Right cardiac atrium (tissue), 5 donors: ENCODE results near the gene CIZ1. TPM values are rescaled to one million over a fixed set of nuclear protein-coding genes. Genes with fewer than 3 reads are reported as not detected.

Experiments used
- ATAC-seq, 2 donors: fragments of 200-7000 bp; cut with Tn5 transposase; one replicate each; pipeline versions ENCODE4 v1.8.0 to v1.9.1; 2020; ENCODE audit warnings: moderate library complexity in 2 of 2, mild to moderate bottlenecking in 1 of 2
- DNase-seq, 3 donors: peaks; one replicate each; pipeline ENCODE4 v3.0.0-alpha.2; 2020
- H3K27ac ChIP-seq: one replicate; pipeline ENCODE4 v1.5.1; 2013; ENCODE audit warnings: mild to moderate bottlenecking, low read length, control low read depth, moderate library complexity
- H3K27me3 ChIP-seq: one replicate; pipeline ENCODE4 v1.6.1; 2013; ENCODE audit not compliant: control insufficient read depth, insufficient read depth
- H3K4me1 ChIP-seq: one replicate; pipeline ENCODE4 v1.6.1; 2013; ENCODE audit warnings: low read length; ENCODE audit not compliant: control insufficient read depth, insufficient read depth
- H3K4me3 ChIP-seq: one replicate; pipeline ENCODE4 v1.5.1; 2013; ENCODE audit warnings: low read length, control low read depth
- H3K9me3 ChIP-seq: one replicate; pipeline ENCODE4 v1.6.1; 2013; ENCODE audit warnings: low read length; ENCODE audit not compliant: control insufficient read depth
- WGBS: extraction: QIAGEN DNeasy Blood & Tissue Kit; methylation state at CpG from one replicate; pipeline ENCODE4 v1.1.7; 2013; 5-methylcytosine and 5-hydroxymethylcytosine counted together
- intact Hi-C, 4 donors: fragments of 100-400 bp; cut with DNase I; formaldehyde crosslinking; loops; one replicate each; pipeline versions ENCODE4 v1.11.0 to v1.14.0; 2022 to 2023
- polyA plus RNA-seq: library from polyadenylated mRNA; stranded (reverse); fragments of 200-250 nt; gene quantifications from one replicate; pipeline ENCODE4 v1.2.3, GENCODE V29; 2013
- total RNA-seq, 4 donors: library from RNA; stranded (reverse); fragmentation: NEBNext Ultra II Directional; extraction: Animal tissue kit (Norgen Biotek cat#: 25700); gene quantifications; one replicate each; pipeline ENCODE4 v1.2.1, GENCODE V29; 2021
- donor health status: healthy with polysubstance abuse.
- donor health status: DM: no; HTN: yes; CAD: no.
- donor health status: DM: no; HTN: no; CAD: no.
- donor health status: DM: no; HTN: yes; CAD: no; lungs with severe emphysema.
- donor health status: DM: yes; HTN: yes; CAD: no.

CIZ1 gene
- total and polyA plus RNA-seq, 5 donors = 39.0 to 81.5 (median 80.6) TPM

DNA sequence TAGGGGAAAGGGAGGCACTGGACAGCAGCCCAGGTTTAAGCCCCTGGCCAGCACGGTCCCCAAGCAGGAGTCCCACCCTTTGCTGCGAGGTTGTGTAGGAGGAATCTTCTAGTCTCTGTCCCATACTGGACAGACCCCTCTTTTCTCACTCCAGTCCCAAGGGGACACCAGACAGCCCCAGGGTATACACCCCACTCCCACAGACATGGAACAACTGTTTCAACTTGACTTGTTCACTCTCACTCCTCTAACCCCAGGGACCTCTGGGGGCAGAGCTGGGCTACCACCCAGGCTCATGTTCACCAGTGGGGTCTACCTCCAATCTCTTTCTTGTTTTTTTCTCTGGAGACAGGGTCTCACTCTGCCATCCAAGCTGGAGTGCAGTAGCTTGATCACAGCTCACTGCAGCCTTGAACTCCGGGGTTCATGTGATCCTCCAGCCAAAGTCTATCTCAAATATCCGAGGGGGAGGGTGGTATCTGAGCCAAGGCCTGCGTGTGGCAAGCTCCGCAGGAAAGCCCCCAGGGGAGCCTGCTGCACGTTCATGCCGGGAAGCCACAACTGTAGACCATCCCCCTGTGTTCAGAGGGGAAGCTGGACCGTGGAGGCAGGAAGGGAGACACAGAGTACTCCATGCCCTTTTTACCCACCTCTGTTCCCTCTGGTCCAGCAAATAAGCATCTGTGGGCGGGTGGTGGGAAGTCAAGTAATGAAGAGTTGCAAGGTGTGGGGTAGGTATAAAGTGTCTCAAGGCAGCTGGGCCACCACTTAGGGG lies 65.6 kb downstream of the CIZ1 start:
- Histone ChIP-seq H3K27me3 (no peaks in the 10 kb centered on the region), H3K9me3 (no peaks in the 10 kb centered on the region), H3K4me3 (no peak overlapping the region), H3K4me1 (peaks cover 6% of the 10 kb centered on the region), H3K27ac (no peak overlapping the region)
- peak; percentile 11 to 45 (median 40) for DNase-seq
- intact Hi-C loops = no loop called here
- WGBS = 29% methylated on average over 10 of the region's 10 CpGs
- no peak for ATAC-seq

DNA sequence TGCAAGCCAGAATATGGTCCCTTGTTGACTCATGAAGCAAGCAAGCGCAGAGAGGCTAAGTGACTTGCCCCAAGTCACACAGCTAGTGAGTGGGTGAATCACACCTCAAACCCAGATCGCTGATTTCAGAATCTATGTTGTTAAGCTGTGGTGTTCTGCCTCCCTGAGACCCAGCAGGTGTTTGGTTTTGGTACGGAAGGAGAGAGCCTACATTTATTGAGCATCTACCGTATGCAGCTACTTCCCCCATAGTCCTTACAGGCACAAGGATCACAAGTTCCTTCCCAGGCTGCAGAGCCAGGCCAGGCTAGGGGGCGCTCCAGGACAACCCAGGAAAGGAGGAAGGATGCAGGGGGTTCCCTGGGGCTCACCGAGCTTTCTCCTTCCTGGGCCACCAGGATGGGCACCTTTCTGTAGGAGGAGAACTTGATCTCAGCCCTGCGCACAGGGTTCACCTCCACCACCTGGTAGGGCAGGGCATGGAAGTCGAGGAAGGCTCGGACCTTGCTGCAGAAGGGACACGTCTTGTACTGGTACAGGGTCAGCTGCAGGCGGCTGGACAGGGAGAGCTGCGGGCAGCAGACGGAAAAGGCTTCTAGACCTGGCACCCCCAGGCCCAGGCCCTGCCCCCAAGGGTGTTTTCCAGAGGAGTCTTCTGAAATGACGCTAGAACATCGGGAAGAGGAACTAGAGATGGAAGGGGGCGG lies 66.3 kb downstream of the CIZ1 start:
- peaks cover 6% of the 10 kb centered on the region for H3K4me1 ChIP-seq
- no peak overlapping the region for H3K27ac ChIP-seq
- DNase-seq (peak; percentile 59 to 87 (median 86)), ATAC-seq (no peak)
- WGBS = 60% methylated on average over 16 of the region's 16 CpGs
- intact Hi-C loops = no loop called here
- no peaks in the 10 kb centered on the region for H3K9me3 ChIP-seq
- no peaks in the 10 kb centered on the region for H3K27me3 ChIP-seq
- no peak overlapping the region for H3K4me3 ChIP-seq

DNA sequence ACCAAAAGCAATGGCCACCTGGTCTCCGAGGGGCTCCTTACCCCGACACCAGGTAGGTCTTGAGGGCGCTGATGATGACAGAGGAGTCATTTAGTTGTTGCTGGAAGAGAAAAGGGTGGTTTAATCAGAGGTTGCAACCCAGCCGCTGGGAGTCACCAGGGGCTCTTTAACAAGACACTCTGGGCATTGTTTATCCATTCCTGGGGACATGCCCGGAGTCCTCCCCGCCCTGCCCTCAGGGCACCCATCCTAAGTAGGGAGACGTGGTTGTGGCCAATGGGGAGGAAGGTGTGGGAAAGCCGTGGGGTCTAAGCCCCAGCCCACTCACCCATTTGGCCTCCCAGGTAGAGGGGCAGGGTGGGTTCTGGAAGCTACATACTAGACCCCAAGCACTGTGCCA lies 66.9 kb downstream of the CIZ1 start:
- H3K4me1 ChIP-seq = peaks cover 6% of the 10 kb centered on the region
- ATAC-seq (no peak), DNase-seq (peak in 2 of 3 donors; percentile 2 to 46)
- H3K27ac ChIP-seq = no peak overlapping the region
- no peaks in the 10 kb centered on the region for H3K27me3 ChIP-seq
- no peak overlapping the region for H3K4me3 ChIP-seq
- WGBS = 87% methylated on average over 8 of the region's 8 CpGs
- intact Hi-C loops = no loop called here
- no peaks in the 10 kb centered on the region for H3K9me3 ChIP-seq

DNA sequence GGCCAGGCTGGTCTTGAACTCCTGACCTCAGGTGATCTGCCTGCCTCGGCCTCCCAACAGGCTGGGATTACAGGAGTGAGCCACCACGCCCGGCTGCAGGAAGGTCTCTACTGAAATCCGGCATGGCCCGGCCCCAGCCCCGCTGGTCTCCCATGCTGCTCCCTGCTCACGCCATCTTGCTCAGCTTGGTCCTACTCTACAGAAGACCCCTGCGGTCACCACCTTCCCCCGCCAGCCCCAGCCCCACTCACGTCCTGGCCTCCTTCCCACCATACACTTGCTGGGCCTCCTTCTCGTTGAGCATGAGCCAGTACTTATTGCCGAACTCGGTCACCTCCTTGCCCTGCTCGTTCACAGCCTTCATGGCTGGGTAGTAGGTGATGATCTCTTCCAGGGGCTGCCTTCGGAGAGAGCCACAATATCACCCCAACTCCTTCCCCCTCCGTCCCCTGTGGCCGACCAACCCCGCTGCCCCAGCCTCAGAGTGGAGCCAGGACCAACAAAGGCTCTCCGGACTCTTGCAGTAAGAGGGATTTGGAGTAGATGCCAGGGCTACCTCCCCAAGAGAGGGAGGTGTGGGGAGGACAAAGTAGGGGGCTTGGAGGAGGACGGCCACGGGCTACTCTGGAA lies 67.8 kb downstream of the CIZ1 start:
- no peak overlapping the region for H3K27ac ChIP-seq
- intact Hi-C loops = no loop called here
- no peaks in the 10 kb centered on the region for H3K27me3 ChIP-seq
- DNase-seq (peak; percentile 13 to 38 (median 30)), ATAC-seq (no peak)
- H3K4me3 ChIP-seq = no peak overlapping the region
- no peaks in the 10 kb centered on the region for H3K9me3 ChIP-seq
- peaks cover 3% of the 10 kb centered on the region for H3K4me1 ChIP-seq
- WGBS = 91% methylated on average over 21 of the region's 21 CpGs

DNA sequence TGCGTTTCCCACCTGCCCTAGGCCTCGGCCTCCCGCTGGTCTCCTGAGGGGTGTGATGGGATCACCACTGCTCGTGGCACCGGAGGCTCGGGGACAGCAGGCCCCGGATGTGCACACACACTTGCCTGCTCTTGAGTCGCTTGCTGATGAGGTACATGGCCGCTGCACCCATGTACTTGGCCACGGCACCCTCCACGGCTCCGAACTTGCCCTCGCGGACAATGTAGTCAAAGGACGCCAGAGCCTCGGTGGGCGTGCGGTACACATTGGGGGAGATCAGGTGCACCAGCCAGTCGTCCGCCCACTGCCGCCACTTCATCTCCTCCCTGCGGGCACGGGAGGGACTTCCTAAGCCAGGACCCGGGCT lies 68.6 kb downstream of the CIZ1 start:
- H3K4me1 ChIP-seq = peaks cover 3% of the 10 kb centered on the region
- no peak overlapping the region for H3K27ac ChIP-seq
- H3K27me3 ChIP-seq = no peaks in the 10 kb centered on the region
- H3K9me3 ChIP-seq = no peaks in the 10 kb centered on the region
- WGBS = 95% methylated on average over 24 of the region's 24 CpGs
- ATAC-seq = no peak
- peak; percentile 14 to 59 (median 43) for DNase-seq
- intact Hi-C loops = no loop called here
- H3K4me3 ChIP-seq = no peak overlapping the region

DNA sequence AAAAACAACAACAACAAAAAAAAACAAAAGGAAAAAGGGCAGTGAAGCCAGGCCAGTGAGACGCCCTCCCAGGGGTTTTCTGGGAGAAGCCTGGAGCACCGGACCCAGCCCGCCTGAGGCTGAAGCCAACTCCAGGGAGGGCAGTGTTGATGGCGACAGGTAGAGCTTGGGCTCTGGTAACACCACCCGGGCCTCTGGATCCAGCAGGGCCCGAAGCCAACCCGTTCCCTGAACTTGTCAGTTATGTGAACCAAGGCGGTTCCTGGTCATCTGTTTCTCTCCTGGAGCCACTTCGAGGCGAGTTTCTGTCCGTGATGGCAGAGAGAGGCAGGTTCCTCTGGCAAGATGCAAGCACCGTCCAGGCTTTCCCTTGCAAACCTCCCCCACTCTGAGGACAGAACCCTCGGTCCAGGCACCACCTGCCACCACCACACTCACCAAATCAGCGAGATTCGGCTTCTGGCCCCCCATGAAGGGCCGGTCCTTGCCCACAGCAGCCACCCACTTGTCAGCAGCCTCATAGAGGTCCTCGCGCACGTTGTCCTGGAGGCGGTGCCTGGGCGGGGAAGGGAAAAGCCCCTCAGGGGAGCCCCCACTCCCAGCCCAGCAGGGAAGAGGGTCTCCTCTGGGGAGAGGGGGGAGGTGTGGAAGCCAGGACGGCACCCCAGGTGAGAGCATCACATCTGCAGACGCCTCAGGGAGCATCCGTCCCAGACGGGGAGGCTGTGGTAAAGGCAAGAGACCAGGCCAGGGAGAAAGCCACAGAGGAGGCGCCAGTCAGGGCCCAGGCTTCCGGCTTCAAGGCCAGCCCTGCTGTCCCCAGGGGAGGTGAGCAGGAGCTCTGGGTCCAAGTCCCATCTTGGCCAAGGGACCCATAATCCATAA lies 69.2 kb downstream of the CIZ1 start:
- no peaks in the 10 kb centered on the region for H3K27me3 ChIP-seq
- intact Hi-C loops = no loop called here
- no peak overlapping the region for H3K27ac ChIP-seq
- DNase-seq (peak; percentile 12 to 47 (median 37)), ATAC-seq (no peak)
- 86% methylated on average over 27 of the region's 27 CpGs for WGBS
- no peaks in the 10 kb centered on the region for H3K9me3 ChIP-seq
- H3K4me3 ChIP-seq = no peak overlapping the region
- H3K4me1 ChIP-seq = peaks cover 3% of the 10 kb centered on the region

DNA sequence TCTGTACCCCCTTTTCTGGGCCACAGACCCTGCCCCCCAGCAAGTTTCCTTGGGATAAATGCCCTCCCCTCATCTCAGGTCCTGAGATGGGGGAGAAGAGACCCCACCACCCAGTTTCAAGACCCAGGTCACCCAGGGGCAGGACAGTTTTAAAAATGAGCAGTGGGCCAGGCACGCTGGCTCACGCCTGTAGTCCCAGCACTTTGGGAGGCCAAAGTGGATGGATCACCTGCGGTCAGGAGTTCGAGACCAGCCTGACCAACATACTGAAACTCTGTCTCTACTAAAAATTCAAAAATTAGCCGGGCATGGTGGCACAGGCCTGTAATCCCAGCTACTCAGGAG lies 69.9 kb downstream of the CIZ1 start:
- Histone ChIP-seq H3K9me3 (no peaks in the 10 kb centered on the region), H3K4me1 (peaks cover 3% of the 10 kb centered on the region), H3K4me3 (no peak overlapping the region), H3K27ac (no peak overlapping the region), H3K27me3 (no peaks in the 10 kb centered on the region)
- ATAC-seq (no peak), DNase-seq (peak in 2 of 3 donors; percentile 5 to 23)
- intact Hi-C loops = no loop called here
- WGBS = 95% methylated on average over 5 of the region's 5 CpGs

DNA sequence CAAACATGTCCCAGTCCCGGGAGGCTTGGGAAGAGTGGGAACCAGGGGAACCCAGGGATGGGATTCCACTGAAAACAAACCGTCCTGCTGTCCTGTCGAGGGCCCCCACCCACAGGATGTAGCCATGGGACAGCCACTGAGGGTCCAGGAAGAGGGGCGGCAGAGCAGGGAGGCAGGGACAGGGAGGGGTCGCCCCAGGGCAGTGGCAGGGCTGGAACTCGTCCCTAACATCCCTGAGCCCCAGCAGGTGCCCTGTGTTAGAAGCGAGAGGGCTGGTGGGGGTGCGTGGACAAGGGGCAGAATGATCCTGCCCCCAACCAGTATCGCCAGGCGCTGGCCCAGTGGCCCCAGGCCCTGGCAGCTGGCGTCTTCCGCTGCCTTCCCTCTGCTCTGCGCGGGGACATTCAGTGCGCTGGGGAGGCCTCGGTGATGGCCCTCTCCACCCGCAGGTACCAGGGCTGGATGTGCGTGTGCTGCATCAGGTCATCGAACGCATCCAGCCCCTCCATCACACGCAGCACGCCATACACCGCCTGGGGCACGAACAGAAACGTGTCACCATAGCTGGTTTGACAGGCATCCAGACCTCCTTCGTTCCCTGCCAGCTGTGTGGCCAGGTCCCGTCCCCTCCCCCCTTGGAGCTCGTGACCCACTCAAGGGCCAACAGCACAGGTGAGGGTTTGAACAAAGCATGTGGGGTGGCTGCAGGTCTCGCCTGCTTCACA lies 70.5 kb downstream of the CIZ1 start:
- H3K27ac ChIP-seq = no peak overlapping the region
- DNase-seq (peak; percentile 12 to 55 (median 35)), ATAC-seq (no peak)
- H3K4me1 ChIP-seq = peaks cover under 1% of the 10 kb centered on the region
- 82% methylated on average over 29 of the region's 29 CpGs for WGBS
- no peak overlapping the region for H3K4me3 ChIP-seq
- no peaks in the 10 kb centered on the region for H3K9me3 ChIP-seq
- no peaks in the 10 kb centered on the region for H3K27me3 ChIP-seq
- intact Hi-C loops = no loop called here

DNA sequence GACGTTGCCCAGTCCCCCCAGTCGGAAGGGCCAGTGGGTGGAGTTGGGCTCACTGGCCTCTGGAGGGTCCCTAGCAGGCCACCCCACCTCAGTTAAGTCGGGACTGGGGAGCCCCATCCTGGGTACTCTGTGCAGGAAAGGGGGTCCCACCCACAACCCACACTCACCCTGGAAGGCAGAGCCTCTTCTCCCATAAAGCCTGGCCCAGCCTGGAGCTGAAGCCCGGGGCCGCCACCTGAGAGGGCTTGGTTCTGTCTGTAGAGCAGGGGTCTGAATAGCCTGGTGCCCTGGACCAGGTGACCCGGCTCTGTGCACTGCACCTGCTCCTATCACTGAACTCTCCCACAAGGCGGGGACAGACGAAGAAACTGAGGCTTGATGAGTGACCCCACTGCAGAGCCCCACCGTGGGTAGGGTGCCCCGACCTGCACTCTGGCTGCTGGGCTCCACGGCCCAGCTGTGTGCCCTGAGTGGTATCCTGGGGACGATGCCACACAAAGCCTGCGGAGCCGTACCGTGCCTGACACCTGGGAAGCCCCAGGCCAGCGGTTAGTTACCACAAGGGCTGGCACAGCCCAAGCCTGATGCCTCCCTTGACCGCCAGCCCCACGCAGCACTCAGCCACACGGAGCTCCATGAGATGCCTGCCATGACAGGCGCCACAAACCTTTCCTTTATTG lies 71.2 kb downstream of the CIZ1 start:
- Histone ChIP-seq H3K4me3 (no peak overlapping the region), H3K9me3 (no peaks in the 10 kb centered on the region), H3K27me3 (no peaks in the 10 kb centered on the region), H3K27ac (no peak overlapping the region), H3K4me1 (no peaks in the 10 kb centered on the region)
- ATAC-seq (no peak), DNase-seq (peak in 2 of 3 donors; percentile 14 to 57)
- 85% methylated on average over 20 of the region's 20 CpGs for WGBS
- intact Hi-C loops = no loop called here
